NCI-H460 (cell line): ENCODE results near the gene PTP4A2. TPM values are rescaled to one million over a fixed set of nuclear protein-coding genes. Genes with fewer than 3 reads are reported as not detected.

ENCODE experiments used
- DNase-seq: peaks from one replicate; pipeline ENCODE4 v3.0.0-alpha.2; 2016; ENCODE audit warnings: low read depth; ENCODE audit errors: extremely low read depth
- total RNA-seq: library from RNA; depleted of rRNA; stranded (reverse); fragments of >200 nt; shearing (Covaris generic); gene quantifications from 2 replicates; pipeline ENCODE4 v1.2.3, GENCODE V29; 2014; rRNA removed

The PTP4A2 gene
- total RNA-seq, 1 experiment from 2014 or later = 557 TPM

- DNase-seq = no peak
Observed at GRCh38 chr1:31867546-31867945, 70.6 kb downstream of the PTP4A2 start.

- no peak for DNase-seq
Observed at GRCh38 chr1:31866450-31867032, 71.6 kb downstream of the PTP4A2 start.

DNA sequence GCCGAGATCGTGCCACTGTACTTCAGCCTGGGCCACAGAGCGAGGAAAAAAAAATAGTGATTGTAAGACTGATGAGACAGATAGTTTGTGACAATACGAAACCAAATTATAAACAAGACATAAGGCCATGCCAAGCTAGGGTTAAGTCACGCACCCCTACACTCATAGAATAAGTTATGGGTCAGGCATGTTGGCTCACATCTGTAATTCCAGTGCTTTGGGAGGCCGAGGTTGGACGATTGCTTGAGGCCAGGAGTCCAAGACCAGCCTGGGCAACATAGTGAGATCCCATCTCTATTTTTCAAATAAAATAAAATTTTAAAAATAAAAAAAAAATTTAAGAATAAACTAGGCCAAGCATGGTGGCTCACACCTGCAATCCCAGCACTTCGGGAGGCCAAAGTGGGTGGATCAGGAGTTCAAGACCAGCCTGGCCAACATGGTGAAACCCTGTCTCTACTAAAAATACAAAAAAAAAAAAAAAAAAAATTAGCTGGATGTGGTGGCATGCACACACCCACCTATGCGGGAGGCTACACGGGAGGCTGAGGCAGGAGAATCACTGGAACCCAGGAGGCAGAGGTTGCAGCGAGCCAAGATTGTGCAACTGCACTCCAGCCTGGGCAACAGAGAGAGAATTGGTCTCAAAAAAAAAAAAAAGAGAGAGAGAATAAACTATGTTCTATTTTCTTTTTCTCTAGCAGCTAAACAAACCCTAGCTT is 72.3 kb downstream of the PTP4A2 start:
- DNase-seq = no peak

- DNase-seq = no peak
Observed at GRCh38 chr1:31862071-31862470, 76.1 kb downstream of the PTP4A2 start.

DNA sequence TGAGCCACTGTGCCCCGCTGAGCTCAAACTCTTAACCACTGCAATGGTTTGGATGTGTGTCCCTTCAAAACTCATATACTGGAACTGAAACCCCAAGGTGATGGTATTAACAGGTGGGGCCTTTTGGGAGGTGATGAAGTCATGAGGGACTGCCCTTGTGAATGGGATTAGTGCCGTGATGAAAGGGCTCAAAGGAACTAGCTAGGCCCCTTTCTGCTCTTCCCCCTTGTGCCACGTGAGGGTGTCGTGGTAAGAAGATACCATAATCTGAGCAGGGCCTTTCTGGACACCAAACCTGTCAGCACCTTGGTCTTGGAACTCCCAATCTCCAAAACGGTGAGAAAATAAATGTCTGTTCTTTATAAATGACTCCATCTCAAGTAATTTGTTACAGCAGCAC is 76.8 kb downstream of the PTP4A2 start:
- DNase-seq = no peak

GRCh38 chr1:31860581-31860980 is 77.6 kb downstream of the PTP4A2 start:
- no peak for DNase-seq

- no peak for DNase-seq
Observed at GRCh38 chr1:31859719-31860118, 78.4 kb downstream of the PTP4A2 start.

- no peak for DNase-seq
Observed at GRCh38 chr1:31859044-31859443, 79.1 kb downstream of the PTP4A2 start.

DNA sequence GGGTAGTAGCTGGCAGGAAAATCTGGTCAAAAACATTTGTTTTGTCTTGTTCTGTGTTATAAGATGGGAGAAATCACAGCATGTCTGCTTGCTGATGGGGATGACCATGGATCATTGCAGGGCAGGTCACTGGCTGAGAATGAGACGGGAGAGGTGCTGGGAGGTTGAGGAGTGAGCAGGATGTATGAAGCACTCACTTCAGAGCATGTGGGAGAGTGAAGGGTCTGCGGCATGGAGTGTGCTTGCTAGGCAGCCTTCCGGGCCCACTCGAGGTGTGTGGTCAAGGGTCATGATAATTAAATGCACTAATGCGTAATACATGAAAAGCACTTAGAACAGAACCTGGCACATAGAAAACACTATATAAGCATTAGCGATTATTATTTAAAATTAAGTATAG is 80.3 kb downstream of the PTP4A2 start:
- no peak for DNase-seq

Other genes starting within 250 kb of the PTP4A2 start
- 2.5 and 3.4 TPM in 2 replicates for gene COL16A1, start 234.4 kb downstream of the PTP4A2 start, total RNA-seq
- 2.3 and 2.5 TPM in 2 replicates for gene ADGRB2, start 174.0 kb downstream of the PTP4A2 start, total RNA-seq
- gene SPOCD1, start 122.3 kb downstream of the PTP4A2 start, total RNA-seq = 0.57 and 0.81 TPM in 2 replicates
- 39.2 and 45.1 TPM in 2 replicates for gene KHDRBS1, start 75.5 kb upstream of the PTP4A2 start, total RNA-seq
- gene TMEM39B, start 134.6 kb upstream of the PTP4A2 start, total RNA-seq = 6.2 and 8.6 TPM in 2 replicates
- gene KPNA6, start 169.7 kb upstream of the PTP4A2 start, total RNA-seq = 34.3 and 37.3 TPM in 2 replicates
- gene TXLNA, start 241.3 kb upstream of the PTP4A2 start, total RNA-seq = 42.2 and 46.2 TPM in 2 replicates